Heart left ventricle (tissue), 13 donors: ENCODE data around the gene MSN.

Experiments
- POLR2A ChIP-seq, 2 donors: fragments of 450-650 bp; IDR thresholded peaks; one replicate each; pipeline ENCODE4 v1.6.1; 2017; ENCODE audit warnings: antibody characterized with exemption in 2 of 2, mild to moderate bottlenecking in 2 of 2, moderate library complexity in 2 of 2
- TF ChIP-seq, protein P1 (sequence below), 12 donors: fragments of 200-600 bp; sonication (generic) in 4 of 12; IDR thresholded peaks; one replicate each; pipeline versions ENCODE4 v1.5.0 to v1.8.0; 2018 to 2022; ENCODE audit warnings: antibody characterized with exemption in 12 of 12, mild to moderate bottlenecking in 5 of 12
- donor health status: ischemic (EF 13 %, LVEDD 7.1; RV severe dilation, severe dysfunction).
- donor health status: DM: no; HTN: yes; CAD: no.
- donor health status: DM: no; HTN: no; CAD: no.
- donor health status: ischemic (EF 25% LVEDD 6.9; RV normal size, moderate dysfunction).
- donor health status: ischemic (EF 25% LVEDD 5.7; RV mildly dilated, moderate dysfunction).
- donor health status: ischemic (EF 35%, LVEDD 5.7; RV mildly dilated, moderate dysfunction).
- donor health status: nonischemic (EF 11% LVEDD 7.7; RV severe dilation, severe dysfunction).
- donor health status: DM: yes; HTN: yes; CAD: no.
- donor health status: PGD.
- donor health status: ischemic (EF 29% LVEDD 5.4; RV normal size, mild dysfunction).
- donor health status: nonischemic (EF 23%, LVEDD 6.1; RV moderate dilation, normal function).

DNA sequence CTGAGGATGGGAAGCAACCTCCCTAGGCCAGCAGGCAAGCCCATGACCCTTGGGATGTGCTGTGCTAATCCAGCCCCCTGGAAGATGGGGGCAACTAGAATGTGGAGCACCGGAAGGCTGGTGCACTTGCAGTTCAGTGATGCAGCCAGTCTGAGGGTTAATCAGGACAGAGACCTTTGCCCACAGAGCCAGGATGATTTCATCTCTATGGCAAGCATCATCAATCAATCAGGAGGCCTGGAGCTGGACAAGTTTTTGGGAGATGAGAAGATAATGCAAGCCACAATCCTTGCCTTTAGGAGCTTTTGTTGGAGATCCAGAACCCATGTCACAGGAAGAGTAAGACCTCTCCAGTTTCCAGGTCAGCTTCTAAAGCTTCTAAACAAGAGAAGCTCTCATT, 15.4 kb upstream of the MSN start:
- TF ChIP-seq, protein P1, sequence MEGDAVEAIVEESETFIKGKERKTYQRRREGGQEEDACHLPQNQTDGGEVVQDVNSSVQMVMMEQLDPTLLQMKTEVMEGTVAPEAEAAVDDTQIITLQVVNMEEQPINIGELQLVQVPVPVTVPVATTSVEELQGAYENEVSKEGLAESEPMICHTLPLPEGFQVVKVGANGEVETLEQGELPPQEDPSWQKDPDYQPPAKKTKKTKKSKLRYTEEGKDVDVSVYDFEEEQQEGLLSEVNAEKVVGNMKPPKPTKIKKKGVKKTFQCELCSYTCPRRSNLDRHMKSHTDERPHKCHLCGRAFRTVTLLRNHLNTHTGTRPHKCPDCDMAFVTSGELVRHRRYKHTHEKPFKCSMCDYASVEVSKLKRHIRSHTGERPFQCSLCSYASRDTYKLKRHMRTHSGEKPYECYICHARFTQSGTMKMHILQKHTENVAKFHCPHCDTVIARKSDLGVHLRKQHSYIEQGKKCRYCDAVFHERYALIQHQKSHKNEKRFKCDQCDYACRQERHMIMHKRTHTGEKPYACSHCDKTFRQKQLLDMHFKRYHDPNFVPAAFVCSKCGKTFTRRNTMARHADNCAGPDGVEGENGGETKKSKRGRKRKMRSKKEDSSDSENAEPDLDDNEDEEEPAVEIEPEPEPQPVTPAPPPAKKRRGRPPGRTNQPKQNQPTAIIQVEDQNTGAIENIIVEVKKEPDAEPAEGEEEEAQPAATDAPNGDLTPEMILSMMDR (IDR thresholded peaks at IDR 0.05): no peak
- no peak for TF ChIP-seq POLR2A (IDR thresholded peaks at IDR 0.05)
